AG09309 (cell line): ENCODE data around the gene BTRC.
"Not testable (repeated sequence)": the region's sequence is repeated elsewhere in the genome, so short reads cannot be mapped to it uniquely, and the experiment has no call there.

ENCODE experiments used
- DNase-seq: peaks from one replicate; pipeline ENCODE4 v3.0.0-alpha.2; 2010; ENCODE audit warnings: low read depth
- H3K4me3 ChIP-seq: 2 replicates; pipeline ENCODE4 v1.5.1; 2011; ENCODE audit warnings: mild to moderate bottlenecking, low read depth, low read length, moderate library complexity; ENCODE audit not compliant: control insufficient read depth
- CTCF ChIP-seq: IDR thresholded peaks from 2 replicates; pipeline ENCODE4 v1.5.1; 2011; ENCODE audit warnings: mild to moderate bottlenecking, low read depth, low read length, inconsistent platforms; ENCODE audit not compliant: insufficient read depth, control insufficient read depth; ENCODE audit errors: missing control alignments

Gene BTRC

GRCh38 chr10:101351017-101351416 is 2.9 kb upstream of the BTRC start:
- no peak for TF ChIP-seq CTCF
- no peak for DNase-seq
- no peak overlapping the region for H3K4me3 ChIP-seq

GRCh38 chr10:101351477-101351876 is 2.5 kb upstream of the BTRC start:
- no peak for DNase-seq
- H3K4me3 ChIP-seq: no peak overlapping the region
- TF ChIP-seq CTCF: no peak

GRCh38 chr10:101352857-101353256 is 1.1 kb upstream of the BTRC start:
- H3K4me3 ChIP-seq, DNase-seq: not testable (repeated sequence)

GRCh38 chr10:101354328-101355071 is 535 bp downstream of the BTRC start:
- H3K4me3 ChIP-seq: peak overlapping the region; percentile 82
- no peak for DNase-seq
- no peak for TF ChIP-seq CTCF

GRCh38 chr10:101355072-101355706 is 1.2 kb downstream of the BTRC start:
- no peak for DNase-seq
- no peak for TF ChIP-seq CTCF
- peak overlapping the region; percentile 82 for H3K4me3 ChIP-seq

GRCh38 chr10:101356132-101356531 is 2.2 kb downstream of the BTRC start:
- no peak overlapping the region for H3K4me3 ChIP-seq
- DNase-seq: no peak
- TF ChIP-seq CTCF: no peak

- no peak for TF ChIP-seq CTCF
- H3K4me3 ChIP-seq: no peak overlapping the region
- DNase-seq: no peak
These were observed 4.0 kb downstream of the BTRC start for GRCh38 chr10:101357958-101358357.
